K562 (cell line): ENCODE results near the gene RFWD3. TPM values are rescaled to one million over a fixed set of nuclear protein-coding genes. Genes with fewer than 3 reads are reported as not detected.

Experiments used
- ATAC-seq: fragments of 200-7000 bp; cut with Tn5 transposase; 3 replicates; pipeline ENCODE4 v1.9.1; 2020; ENCODE audit warnings: moderate library complexity
- BruUV-seq: library from RNA; stranded (reverse); fragments of 400-500 nt; replicated peaks from 2 replicates; lab custom pipeline; 2021; lab: Mats Ljungman, UMichigan
- CTCF ChIA-PET: fragments of 300-600 bp; formaldehyde crosslinking; extraction: SDS; loops from one replicate; lab custom pipeline; 2021; ENCODE audit warnings: low intra/inter-chr PET ratio; lab: Yijun Ruan, JAX
- POLR2A ChIA-PET: fragments of 300-600, 350-650 bp; sonication (Branson Sonifier 250); formaldehyde crosslinking; extraction: SDS; loops from one replicate; lab custom pipeline; 2021; ENCODE audit warnings: antibody characterized with exemption, inconsistent platforms; lab: Yijun Ruan, JAX
- DNase-seq, 4 experiments: peaks; one replicate each; pipeline versions ENCODE4 v3.0.0 to v3.0.0-alpha.2; 2011 to 2018; ENCODE audit warnings: low spot score in 3 of 4, mixed read lengths in 3 of 4; ENCODE audit errors: extremely low read depth in 1 of 4
- FAIRE-seq: peaks from 2 replicates; lab custom pipeline; 2011; peaks lifted over from hg19 to GRCh38; lab: Jason Lieb, UNC
- H2AFZ ChIP-seq: 2 replicates; pipeline ENCODE4 v1.6.0; 2011; ENCODE audit warnings: low read depth, low read length, control low read depth, inconsistent platforms
- H3K27ac ChIP-seq: fragments of 200-600 bp; 3 replicates; pipeline ENCODE4 v1.8.0; 2011; ENCODE audit warnings: low read depth, mild to moderate bottlenecking, control low read depth, inconsistent platforms, low read length, moderate library complexity, mixed read lengths; ENCODE audit errors: extremely low read depth
- H3K27me3 ChIP-seq, 2 experiments: fragments of 300-600 bp in 1 of 2; 2 replicates in 1 of 2; 3 replicates in 1 of 2; pipeline versions ENCODE4 v1.6.0 to v1.8.0; 2011; ENCODE audit warnings: inconsistent platforms in 2 of 2, low read length in 2 of 2, mild to moderate bottlenecking in 1 of 2, mixed read lengths in 1 of 2, moderate library complexity in 1 of 2; ENCODE audit not compliant: control insufficient read depth in 2 of 2, insufficient read depth in 2 of 2
- H3K36me3 ChIP-seq: fragments of 300-600 bp; 3 replicates; pipeline ENCODE4 v1.8.0; 2011; ENCODE audit warnings: mild to moderate bottlenecking, low read length, inconsistent platforms; ENCODE audit not compliant: control insufficient read depth, insufficient read depth
- H3K4me1 ChIP-seq, 2 experiments: fragments of 200-600 bp in 1 of 2; replicated peaks in 1 of 2; 2 replicates in 1 of 2; 3 replicates in 1 of 2; pipeline versions ENCODE4 v1.5.1 to v1.8.0; 2011; ENCODE audit warnings: inconsistent platforms in 2 of 2, low read length in 2 of 2, mild to moderate bottlenecking in 1 of 2, mixed read lengths in 1 of 2, moderate library complexity in 1 of 2; ENCODE audit not compliant: control insufficient read depth in 2 of 2, insufficient read depth in 2 of 2
- H3K4me2 ChIP-seq: 2 replicates; pipeline ENCODE4 v1.6.1; 2011; ENCODE audit warnings: low read length, control low read depth, inconsistent platforms, mixed read lengths; ENCODE audit not compliant: insufficient read depth
- H3K4me3 ChIP-seq: fragments of 200-600 bp; sonication (generic), shearing (Covaris generic); 2 replicates; pipeline ENCODE4 v1.5.1; 2016; ENCODE audit warnings: control low read depth, inconsistent platforms
- H3K79me2 ChIP-seq: fragments of 200-600 bp; 3 replicates; pipeline ENCODE4 v1.8.0; 2011; ENCODE audit warnings: low read length, inconsistent platforms; ENCODE audit not compliant: control insufficient read depth, insufficient read depth
- H3K9ac ChIP-seq, 2 experiments: 2 replicates each; pipeline versions ENCODE4 v1.6.0 to v1.6.1; 2011; ENCODE audit warnings: low read depth in 2 of 2, low read length in 2 of 2, control low read depth in 1 of 2, inconsistent platforms in 1 of 2, mild to moderate bottlenecking in 1 of 2, mixed read lengths in 1 of 2; ENCODE audit not compliant: insufficient read depth in 1 of 2
- H3K9me1 ChIP-seq: one replicate; pipeline ENCODE4 v1.6.0; 2011; ENCODE audit warnings: inconsistent platforms, mild to moderate bottlenecking, low read length, moderate library complexity; ENCODE audit not compliant: control insufficient read depth, insufficient read depth
- H3K9me3 ChIP-seq: replicated peaks from 2 replicates; pipeline ENCODE4 v1.5.1; 2011; ENCODE audit warnings: low read depth, low read length, inconsistent platforms; ENCODE audit not compliant: control insufficient read depth, insufficient read depth
- H4K20me1 ChIP-seq: replicated peaks from 2 replicates; pipeline ENCODE4 v1.6.1; 2011; ENCODE audit warnings: low read length, inconsistent platforms, mixed read lengths; ENCODE audit not compliant: control insufficient read depth, insufficient read depth
- BRD4 ChIP-seq: fragments of 200-600 bp; sonication (generic); IDR thresholded peaks from 2 replicates; pipeline ENCODE4 v1.6.1; 2017; ENCODE audit warnings: inconsistent platforms
- E2F3 ChIP-seq: fragments of 250-450 bp; sonication (Bioruptor Pico); IDR thresholded peaks from 2 replicates; pipeline ENCODE4 v1.4.0; 2020; ENCODE audit warnings: mild to moderate bottlenecking
- HEY1 ChIP-seq: fragments of 250-450 bp; sonication (Bioruptor Pico); IDR thresholded peaks from 2 replicates; pipeline ENCODE4 v1.5.0; 2020; ENCODE audit warnings: mild to moderate bottlenecking, moderate library complexity, borderline replicate concordance
- MAFF ChIP-seq: IDR thresholded peaks from 2 replicates; pipeline ENCODE4 v1.6.1; 2012; ENCODE audit warnings: low read length, improper control_type of control experiment
- MEF2A ChIP-seq: IDR thresholded peaks from 2 replicates; pipeline ENCODE4 v1.6.1; 2011; ENCODE audit warnings: low read depth, mild to moderate bottlenecking, low read length, moderate library complexity; ENCODE audit not compliant: control insufficient read depth
- MIER1 ChIP-seq: fragments of 450-650 bp; IDR thresholded peaks from 2 replicates; pipeline ENCODE4 v1.6.1; 2016; ENCODE audit warnings: antibody characterized with exemption, mild to moderate bottlenecking, low read depth
- MTF1 ChIP-seq: fragments of 250-450 bp; sonication (Bioruptor Pico); IDR thresholded peaks from 2 replicates; pipeline ENCODE4 v1.9.0; 2021; ENCODE audit warnings: moderate library complexity, mild to moderate bottlenecking, inconsistent platforms, borderline replicate concordance
- PRPF4 ChIP-seq: fragments of 200-400 bp; formaldehyde crosslinking; IDR thresholded peaks from one replicate; pipeline ENCODE4 v1.6.1; 2017; ENCODE audit warnings: low read length, low read depth, mild to moderate bottlenecking; ENCODE audit not compliant: insufficient read depth, poor library complexity, severe bottlenecking
- ZNF174 ChIP-seq: fragments of 250-450 bp; sonication (Bioruptor Pico); IDR thresholded peaks from 2 replicates; pipeline ENCODE4 v1.4.0; 2020; ENCODE audit warnings: mild to moderate bottlenecking
- ZNF695 ChIP-seq: fragments of 450-650 bp; formaldehyde crosslinking; IDR thresholded peaks from 2 replicates; pipeline ENCODE4 v1.4.0; 2020; ENCODE audit warnings: mild to moderate bottlenecking, moderate library complexity
- WGBS: fragments of 100-300 bp; shearing (Covaris generic); methylation state at CpG from one replicate; pipeline ENCODE4 v1.1.6; 2016; ENCODE audit warnings: low coverage, mixed read lengths; ENCODE audit not compliant: insufficient coverage; ENCODE audit errors: missing lambda C conversion rate; 5-methylcytosine and 5-hydroxymethylcytosine counted together
- in situ Hi-C: fragments of 300-500 bp; cut with MboI; formaldehyde crosslinking; loops from 4 replicates; pipeline ENCODE4 v1.15.0; 2018; ENCODE audit warnings: inconsistent platforms, mixed read lengths
- intact Hi-C: fragments of 100-400 bp; cut with micrococcal nuclease; formaldehyde crosslinking; loops from 2 replicates; pipeline ENCODE4 v1.14.2; 2022
- polyA plus RNA-seq, 8 experiments: library from polyadenylated mRNA; depleted of rRNA in 4 of 8; stranded (reverse) in 5 of 8; unstranded in 3 of 8; fragments of >200 nt; fragmentation: Nextera tagmentation in 2 of 8; fragmentation: Illumina TruSeq in 1 of 8; extraction: Ambion mirVana in 2 of 8; extraction: Trizol in 1 of 8; gene quantifications; 2 replicates each; pipeline versions ENCODE4 v1.2.1 to v1.2.3, GENCODE V29; 2011 to 2014; ENCODE audit warnings: inconsistent platforms in 1 of 8, missing spikeins in 1 of 8
- total RNA-seq, 7 experiments: library from RNA; depleted of rRNA in 6 of 7; stranded (reverse); fragments of >200 nt in 6 of 7; fragmentation: Illumina TruSeq in 2 of 7; extraction: Trizol in 2 of 7; gene quantifications; 2 replicates each; pipeline versions ENCODE4 v1.2.1 to v1.2.3, GENCODE V29; 2011 to 2021; ENCODE audit warnings: low replicate concordance in 1 of 7
- TF ChIP-seq, protein P1 (sequence below), 2 experiments: fragments of 150-350 bp in 1 of 2; IDR thresholded peaks; 2 replicates each; pipeline ENCODE4 v1.6.1; 2012 to 2016; ENCODE audit warnings: low read depth in 2 of 2, low read length in 2 of 2, mild to moderate bottlenecking in 1 of 2, moderate library complexity in 1 of 2
- TF ChIP-seq, protein P2 (sequence below): sonication (generic); IDR thresholded peaks from 2 replicates; pipeline ENCODE4 v1.6.1; 2016

The RFWD3 gene
- total and polyA plus RNA-seq, 9 of the 15 experiments (the other 6 are each of a cell fraction or from before 2014, with no cell fraction given): 20.8 to 121 (median 79.0) TPM

DNA sequence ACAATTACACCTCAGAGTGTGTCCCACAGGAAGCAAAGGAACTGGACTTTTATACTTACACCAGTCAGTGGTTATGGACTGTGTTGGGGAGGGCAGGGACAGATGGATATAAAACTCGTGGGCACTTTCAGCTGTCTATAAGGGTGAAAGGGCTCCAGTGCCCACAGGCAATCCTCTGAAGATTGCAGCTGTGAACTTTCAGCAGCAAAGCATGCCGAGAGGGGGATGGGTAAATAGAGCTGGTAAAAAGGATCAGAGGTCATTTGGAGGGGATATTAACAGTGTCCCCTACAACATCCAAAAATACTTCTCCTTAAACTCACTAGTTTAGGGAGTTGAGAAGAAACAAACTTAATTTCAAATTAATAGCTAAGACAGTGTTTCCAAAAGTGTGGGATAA is 13.3 kb upstream of the RFWD3 start:
- intact Hi-C loops: no loop called here
- Histone ChIP-seq H3K9ac (no peak overlapping the region), H3K27ac (no peak overlapping the region), H4K20me1 (no peaks in the 10 kb centered on the region), H3K4me2 (no peak overlapping the region), H3K9me1 (no peaks in the 10 kb centered on the region), H3K27me3 (peaks cover 0 to 5% of the 10 kb centered on the region in 2 experiments; a peak in 2 of 5 replicates), H3K4me1 (peaks cover 0 to 6% of the 10 kb centered on the region in 2 experiments; a peak in 1 of 5 replicates), H3K4me3 (no peak overlapping the region), H3K9me3 (no peaks in the 10 kb centered on the region), H3K79me2 (no peaks in the 10 kb centered on the region), H3K36me3 (no peaks in the 10 kb centered on the region), H2AFZ (no peak overlapping the region)
- in situ Hi-C loops: no loop called here
- ATAC-seq (no peak), FAIRE-seq (no peak), DNase-seq (no peak)
- TF ChIP-seq ZNF174 (CRISPR knock-in tag): no peak
- no TSS peak for BruUV-seq
- ChIA-PET CTCF (interaction anchor here (0.5 kb wide), 1 partner anchor 1210 kb away, joined by 3 read pairs; no protein-coding TSS in a partner anchor), POLR2A (interaction anchor here (0.7 to 3.0 kb wide), 4 partner anchors 11 to 40 kb away, joined by 3 to 26 read pairs (median 8); partner anchors contain the start of gene RFWD3)
- WGBS: 3% methylated on average over 2 of the region's 2 CpGs

DNA sequence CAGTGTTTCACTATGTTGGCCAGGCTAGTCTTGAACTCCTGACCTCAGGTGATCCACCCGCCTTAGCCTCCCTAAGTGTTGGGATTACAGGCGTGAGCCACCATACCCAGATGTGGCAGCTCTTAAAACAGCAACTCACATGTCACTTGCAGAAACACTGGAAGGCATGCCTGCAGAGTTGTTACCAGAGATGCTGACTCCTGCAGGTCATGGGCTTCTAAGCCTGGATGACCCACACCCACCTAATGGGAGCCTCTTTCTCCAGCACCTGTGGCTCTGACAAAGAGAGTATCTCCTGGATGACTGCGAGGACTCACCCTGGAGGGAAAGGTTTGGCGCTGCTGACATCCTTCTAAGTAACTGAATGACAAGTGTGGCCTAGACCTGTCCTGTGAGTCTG is 11.2 kb upstream of the RFWD3 start:
- Histone ChIP-seq H3K27me3 (peaks cover 0 to 5% of the 10 kb centered on the region in 2 experiments; a peak in 2 of 5 replicates), H3K9ac (no peak overlapping the region), H3K79me2 (no peaks in the 10 kb centered on the region), H3K36me3 (no peaks in the 10 kb centered on the region), H3K9me3 (no peaks in the 10 kb centered on the region), H3K9me1 (no peaks in the 10 kb centered on the region), H4K20me1 (no peaks in the 10 kb centered on the region), H3K27ac (no peak overlapping the region), H2AFZ (no peak overlapping the region), H3K4me3 (no peak overlapping the region), H3K4me2 (no peak overlapping the region), H3K4me1 (peaks cover 0 to 5% of the 10 kb centered on the region in 2 experiments; a peak in 1 of 5 replicates)
- intact Hi-C loops (no loop called here), in situ Hi-C loops (no loop called here)
- DNase-seq (no peak), FAIRE-seq (no peak), ATAC-seq (peak; percentile 54)
- ChIA-PET POLR2A (interaction anchor here (0.6 to 0.9 kb wide), 2 partner anchors 9 to 40 kb away, joined by 3 read pairs; no protein-coding TSS in a partner anchor), CTCF (no interaction called here)
- 48% methylated on average over 4 of the region's 4 CpGs for WGBS
- BruUV-seq: no TSS peak
- no peak for TF ChIP-seq ZNF695 (CRISPR knock-in tag)
- no peak for TF ChIP-seq MIER1
- no peak for TF ChIP-seq MTF1 (CRISPR knock-in tag)
- TF ChIP-seq HEY1: no peak
- TF ChIP-seq, protein P1, sequence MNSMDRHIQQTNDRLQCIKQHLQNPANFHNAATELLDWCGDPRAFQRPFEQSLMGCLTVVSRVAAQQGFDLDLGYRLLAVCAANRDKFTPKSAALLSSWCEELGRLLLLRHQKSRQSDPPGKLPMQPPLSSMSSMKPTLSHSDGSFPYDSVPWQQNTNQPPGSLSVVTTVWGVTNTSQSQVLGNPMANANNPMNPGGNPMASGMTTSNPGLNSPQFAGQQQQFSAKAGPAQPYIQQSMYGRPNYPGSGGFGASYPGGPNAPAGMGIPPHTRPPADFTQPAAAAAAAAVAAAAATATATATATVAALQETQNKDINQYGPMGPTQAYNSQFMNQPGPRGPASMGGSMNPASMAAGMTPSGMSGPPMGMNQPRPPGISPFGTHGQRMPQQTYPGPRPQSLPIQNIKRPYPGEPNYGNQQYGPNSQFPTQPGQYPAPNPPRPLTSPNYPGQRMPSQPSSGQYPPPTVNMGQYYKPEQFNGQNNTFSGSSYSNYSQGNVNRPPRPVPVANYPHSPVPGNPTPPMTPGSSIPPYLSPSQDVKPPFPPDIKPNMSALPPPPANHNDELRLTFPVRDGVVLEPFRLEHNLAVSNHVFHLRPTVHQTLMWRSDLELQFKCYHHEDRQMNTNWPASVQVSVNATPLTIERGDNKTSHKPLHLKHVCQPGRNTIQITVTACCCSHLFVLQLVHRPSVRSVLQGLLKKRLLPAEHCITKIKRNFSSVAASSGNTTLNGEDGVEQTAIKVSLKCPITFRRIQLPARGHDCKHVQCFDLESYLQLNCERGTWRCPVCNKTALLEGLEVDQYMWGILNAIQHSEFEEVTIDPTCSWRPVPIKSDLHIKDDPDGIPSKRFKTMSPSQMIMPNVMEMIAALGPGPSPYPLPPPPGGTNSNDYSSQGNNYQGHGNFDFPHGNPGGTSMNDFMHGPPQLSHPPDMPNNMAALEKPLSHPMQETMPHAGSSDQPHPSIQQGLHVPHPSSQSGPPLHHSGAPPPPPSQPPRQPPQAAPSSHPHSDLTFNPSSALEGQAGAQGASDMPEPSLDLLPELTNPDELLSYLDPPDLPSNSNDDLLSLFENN (IDR thresholded peaks at IDR 0.05; ENCODE audit: low read depth in 2 of 2, low read length in 2 of 2): no peak
- TF ChIP-seq, protein P2, sequence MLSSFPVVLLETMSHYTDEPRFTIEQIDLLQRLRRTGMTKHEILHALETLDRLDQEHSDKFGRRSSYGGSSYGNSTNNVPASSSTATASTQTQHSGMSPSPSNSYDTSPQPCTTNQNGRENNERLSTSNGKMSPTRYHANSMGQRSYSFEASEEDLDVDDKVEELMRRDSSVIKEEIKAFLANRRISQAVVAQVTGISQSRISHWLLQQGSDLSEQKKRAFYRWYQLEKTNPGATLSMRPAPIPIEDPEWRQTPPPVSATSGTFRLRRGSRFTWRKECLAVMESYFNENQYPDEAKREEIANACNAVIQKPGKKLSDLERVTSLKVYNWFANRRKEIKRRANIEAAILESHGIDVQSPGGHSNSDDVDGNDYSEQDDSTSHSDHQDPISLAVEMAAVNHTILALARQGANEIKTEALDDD: no peak
- TF ChIP-seq E2F3 (CRISPR knock-in tag): no peak
- TF ChIP-seq BRD4: no peak
- no peak for TF ChIP-seq PRPF4
- no peak for TF ChIP-seq MAFF
- TF ChIP-seq MEF2A: no peak
